CD1c-positive myeloid dendritic cell (primary cell): Measurements from ENCODE around the gene TICRR.
A peak's percentile ranks its signal among the peaks of the same experiment; 100 is the strongest.

ENCODE experiments used
- DNase-seq: peaks from one replicate; pipeline ENCODE4 v3.0.0-alpha.2; 2016; ENCODE audit errors: extremely low spot score

TICRR gene

GRCh38 chr15:89673165-89673512 lies 97.9 kb downstream of the TICRR start:
- peak; percentile 10 for DNase-seq

- no peak for DNase-seq
Observed at GRCh38 chr15:89674526-89674925, 99.3 kb downstream of the TICRR start.

GRCh38 chr15:89675606-89676005 lies 100.3 kb downstream of the TICRR start:
- DNase-seq: no peak

DNA sequence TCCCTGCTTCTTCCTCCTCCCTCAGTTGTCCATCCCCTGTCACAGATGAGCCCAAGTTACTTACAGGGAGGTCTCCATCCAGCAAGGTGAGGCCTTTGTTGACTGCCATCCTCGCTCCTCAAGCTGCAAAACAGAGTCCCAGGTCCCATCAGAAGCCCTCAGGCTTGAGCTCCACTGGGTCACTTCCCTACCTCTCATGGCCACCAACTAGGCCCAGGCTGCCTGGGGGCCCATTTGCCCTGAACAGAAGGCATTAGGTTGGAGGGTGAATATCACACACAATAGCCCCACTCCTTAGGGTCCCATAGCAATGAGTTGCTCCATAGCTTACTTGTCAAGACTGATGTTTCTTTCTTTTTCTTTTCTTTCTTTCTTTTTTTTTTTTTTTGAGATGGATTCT lies 102.1 kb downstream of the TICRR start:
- DNase-seq: no peak
